ENCODE measurements around the gene TNNT3. TPM values are rescaled to one million over a fixed set of nuclear protein-coding genes. Genes with fewer than 3 reads are reported as not detected.
"Not testable (repeated sequence)": the region's sequence is repeated elsewhere in the genome, so short reads cannot be mapped to it uniquely, and the experiment has no call there.

The TNNT3 gene
- 17.7 TPM in 1 of 2 replicates, not detected in the other for total RNA-seq (2012; rRNA removed)

DNA sequence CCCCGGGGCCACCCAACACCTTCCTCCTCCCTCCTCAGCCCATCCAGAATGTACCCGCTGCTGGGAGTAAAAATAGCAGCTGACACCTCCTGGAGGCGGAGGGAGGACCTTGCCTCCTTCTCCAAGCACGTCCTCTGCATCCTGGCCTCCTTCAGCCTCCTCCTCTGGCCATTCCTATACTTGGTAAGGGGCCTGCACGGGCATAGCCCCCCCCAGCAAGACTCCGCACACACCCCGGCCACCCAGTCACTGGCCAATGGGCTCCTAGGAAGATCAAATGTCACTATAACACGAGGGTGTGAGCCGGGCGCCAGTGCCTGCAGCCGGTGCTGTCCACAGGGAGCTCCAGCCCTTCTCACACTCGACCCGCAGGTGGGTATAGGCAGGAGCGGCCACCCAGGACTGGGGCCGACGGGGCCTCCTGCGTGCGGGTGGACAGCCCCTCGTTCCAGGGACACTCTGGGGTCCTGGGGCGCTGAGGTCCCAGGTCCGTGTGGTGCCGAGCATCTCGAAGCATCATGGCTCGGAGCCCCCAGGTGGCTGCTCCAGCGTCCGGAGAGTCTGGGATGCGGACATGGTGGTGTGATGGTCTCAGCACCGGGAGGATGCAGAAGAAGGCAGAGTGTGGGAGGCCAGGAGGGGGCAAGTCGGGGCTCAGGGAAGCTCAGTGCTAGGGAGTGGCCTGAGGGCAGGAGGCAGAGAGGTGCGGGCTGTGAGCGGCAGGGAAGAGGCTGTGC is at the start of gene TNNT3:
Gene TNNT3, plus strand, starts transcription at position 313 of the 737 bp plus-strand sequence. CDS start 3,172 bp downstream, outside the sequence.
- Histone ChIP-seq H3K9ac (ENCODE audit: low read depth, low read length) (no peak within 1 kb of the TSS), H3K4me2 (ENCODE audit: low read length) (no peak within 1 kb of the TSS), H3K4me1 (ENCODE audit: control insufficient read depth, insufficient read depth, low read length) (peaks cover 28% of the 10 kb centered on the region), H3K9me3 (replicated peaks; ENCODE audit: low read length) (no peaks in the 10 kb centered on the region), H3K4me3 (ENCODE audit: low read length) (no peak within 1 kb of the TSS), H3K27me3 (ENCODE audit: control insufficient read depth, insufficient read depth, low read length) (no peaks in the 10 kb centered on the region), H3K36me3 (ENCODE audit: insufficient read depth, low read length) (no peaks in the 10 kb centered on the region)

DNA sequence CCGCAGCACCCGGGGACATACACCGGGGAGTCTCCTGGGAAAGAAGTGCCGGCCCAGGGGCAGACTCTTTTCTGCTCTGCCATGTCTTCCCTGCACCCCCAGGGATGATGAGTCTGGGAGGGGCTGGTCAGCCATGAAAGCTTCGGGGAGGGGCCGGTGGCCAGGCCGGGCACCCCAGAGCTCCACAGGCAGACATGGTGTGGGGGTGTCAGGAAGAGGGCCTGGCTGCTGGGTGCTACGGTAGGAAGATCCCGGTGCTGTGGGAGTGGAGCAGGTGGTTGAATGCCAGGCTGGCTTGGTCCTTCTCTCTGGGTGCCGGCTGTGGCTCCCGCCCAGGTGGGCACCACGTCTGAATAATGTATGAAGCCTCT is 49.2 kb upstream of the TNNT3 start:
- Histone ChIP-seq H3K4me1 (ENCODE audit: control insufficient read depth, insufficient read depth, low read length) (peaks cover 61% of the 10 kb centered on the region), H3K9me3 (replicated peaks; ENCODE audit: low read length) (no peaks in the 10 kb centered on the region), H3K27me3 (ENCODE audit: control insufficient read depth, insufficient read depth, low read length) (no peaks in the 10 kb centered on the region), H3K9ac (ENCODE audit: low read depth, low read length) (peak overlapping the region; percentile 88), H3K36me3 (ENCODE audit: insufficient read depth, low read length) (peaks cover 2% of the 10 kb centered on the region), H3K4me2 (ENCODE audit: low read length) (peak overlapping the region; percentile 89), H3K4me3 (ENCODE audit: low read length) (peak overlapping the region; percentile 94)

DNA sequence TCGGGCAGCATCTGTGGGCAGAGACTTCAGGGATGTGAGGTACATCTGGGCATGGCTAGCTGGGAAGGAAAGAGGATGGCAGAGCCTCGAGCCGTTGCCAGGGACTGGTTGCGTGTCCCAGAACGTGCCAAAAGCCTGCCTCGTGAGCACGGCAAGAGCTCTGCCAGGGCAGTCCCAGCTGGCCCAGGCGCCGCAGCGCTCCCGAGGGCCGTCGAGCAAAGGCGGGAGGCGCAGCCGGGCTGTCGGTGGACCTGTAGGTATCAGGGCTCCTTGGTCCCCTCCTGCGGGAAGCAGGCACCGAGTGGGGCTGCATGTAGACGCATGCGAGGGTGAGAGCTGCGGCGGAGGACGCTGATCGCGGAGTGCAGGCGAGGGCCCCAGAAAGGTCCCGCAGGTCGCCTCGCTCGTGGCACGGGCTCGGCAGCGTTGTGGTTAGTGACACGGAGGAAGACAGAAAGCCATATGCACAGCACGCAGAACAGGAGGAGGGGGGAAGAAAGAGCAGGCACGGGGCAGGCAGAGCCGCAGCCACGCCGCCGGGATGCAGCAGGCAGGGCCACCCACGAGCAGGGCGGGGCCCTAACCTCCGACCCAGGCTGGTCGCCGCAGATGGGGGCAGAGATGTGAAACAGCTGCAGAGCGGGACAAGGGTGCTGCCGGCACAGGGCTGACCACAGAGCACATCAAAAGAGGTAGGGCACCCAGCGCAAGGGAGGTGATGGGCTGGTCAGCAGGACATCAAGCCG is 48.6 kb upstream of the TNNT3 start:
- peaks cover 5% of the 10 kb centered on the region for H3K36me3 ChIP-seq (ENCODE audit: insufficient read depth, low read length)
- H3K4me1 ChIP-seq (ENCODE audit: control insufficient read depth, insufficient read depth, low read length) = peaks cover 61% of the 10 kb centered on the region
- H3K4me2 ChIP-seq (ENCODE audit: low read length) = peak overlapping the region; percentile 89

DNA sequence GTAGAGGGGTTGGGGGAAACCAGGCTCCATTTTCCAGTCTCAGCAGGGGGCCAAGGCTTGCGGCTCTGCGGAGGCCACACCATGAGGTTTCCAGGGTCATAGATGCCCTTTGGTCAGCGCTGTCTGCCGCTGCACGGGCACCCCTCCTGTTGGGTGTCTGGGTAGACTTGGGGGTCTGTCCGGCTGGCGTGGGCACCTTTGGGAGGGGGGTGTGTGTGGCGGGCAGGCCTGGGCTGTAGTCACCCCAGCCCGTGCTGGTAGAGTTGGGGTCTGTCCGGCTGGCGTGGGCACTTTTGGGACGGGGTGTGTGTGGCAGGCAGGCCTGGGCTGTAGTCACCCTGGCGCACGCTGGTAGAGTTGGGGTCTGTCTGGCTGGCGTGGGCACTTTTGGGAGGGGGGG is 48.0 kb upstream of the TNNT3 start:
- Histone ChIP-seq H3K4me2 (ENCODE audit: low read length) (peak overlapping the region; percentile 89), H3K4me3 (ENCODE audit: low read length) (peak overlapping the region; percentile 94), H3K27me3 (ENCODE audit: control insufficient read depth, insufficient read depth, low read length) (no peaks in the 10 kb centered on the region), H3K9ac (ENCODE audit: low read depth, low read length) (peak overlapping the region; percentile 88), H3K4me1 (ENCODE audit: control insufficient read depth, insufficient read depth, low read length) (peaks cover 63% of the 10 kb centered on the region), H3K36me3 (ENCODE audit: insufficient read depth, low read length) (peaks cover 5% of the 10 kb centered on the region), H3K9me3 (replicated peaks; ENCODE audit: low read length) (no peaks in the 10 kb centered on the region)

More for the DNA sequence above, 48.6 kb upstream of the TNNT3 start:
- H3K9me3 ChIP-seq (replicated peaks; ENCODE audit: low read length) = no peaks in the 10 kb centered on the region
- H3K9ac ChIP-seq (ENCODE audit: low read depth, low read length) = peak overlapping the region; percentile 88
- H3K4me3 ChIP-seq (ENCODE audit: low read length) = peak overlapping the region; percentile 94
- H3K27me3 ChIP-seq (ENCODE audit: control insufficient read depth, insufficient read depth, low read length) = no peaks in the 10 kb centered on the region

DNA sequence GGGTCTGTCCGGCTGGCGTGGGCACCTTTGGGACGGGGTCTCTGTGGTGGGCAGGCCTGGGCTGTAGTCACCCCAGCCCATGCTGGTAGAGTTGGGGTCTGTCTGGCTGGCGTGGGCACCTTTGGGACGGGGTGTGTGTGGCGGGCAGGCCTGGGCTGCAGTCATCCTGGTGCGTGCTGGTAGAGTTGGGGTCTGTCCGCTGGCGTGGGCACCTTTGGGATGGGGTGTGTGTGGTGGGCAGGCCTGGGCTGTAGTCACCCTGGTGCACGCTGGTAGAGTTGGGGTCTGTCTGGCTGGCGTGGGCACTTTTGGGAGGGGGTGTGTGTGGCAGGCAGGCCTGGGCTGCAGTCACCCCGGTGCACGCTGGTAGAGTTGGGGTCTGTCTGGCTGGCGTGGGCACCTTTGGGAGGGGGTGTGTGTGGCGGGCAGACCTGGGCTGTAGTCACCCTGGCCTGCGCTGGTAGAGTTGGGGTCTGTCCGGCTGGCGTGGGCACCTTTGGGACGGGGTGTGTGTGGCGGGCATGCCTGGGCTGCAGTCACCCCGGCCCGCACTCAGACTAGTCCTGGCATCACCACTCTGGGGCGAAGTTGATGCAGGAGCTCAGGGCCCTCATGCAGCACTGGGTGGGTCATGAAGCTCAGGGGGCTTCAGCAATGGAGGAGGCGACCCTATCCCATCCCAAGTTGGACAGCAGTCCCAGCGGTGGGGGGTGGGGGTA is 47.1 kb upstream of the TNNT3 start:
- Histone ChIP-seq H3K4me1 (ENCODE audit: control insufficient read depth, insufficient read depth, low read length) (peaks cover 63% of the 10 kb centered on the region), H3K4me3 (ENCODE audit: low read length) (peak overlapping the region; percentile 94), H3K36me3 (ENCODE audit: insufficient read depth, low read length) (peaks cover 5% of the 10 kb centered on the region), H3K9ac (ENCODE audit: low read depth, low read length) (peak overlapping the region; percentile 88), H3K27me3 (ENCODE audit: control insufficient read depth, insufficient read depth, low read length) (no peaks in the 10 kb centered on the region), H3K9me3 (replicated peaks; ENCODE audit: low read length) (no peaks in the 10 kb centered on the region), H3K4me2 (ENCODE audit: low read length) (peak overlapping the region; percentile 89)

DNA sequence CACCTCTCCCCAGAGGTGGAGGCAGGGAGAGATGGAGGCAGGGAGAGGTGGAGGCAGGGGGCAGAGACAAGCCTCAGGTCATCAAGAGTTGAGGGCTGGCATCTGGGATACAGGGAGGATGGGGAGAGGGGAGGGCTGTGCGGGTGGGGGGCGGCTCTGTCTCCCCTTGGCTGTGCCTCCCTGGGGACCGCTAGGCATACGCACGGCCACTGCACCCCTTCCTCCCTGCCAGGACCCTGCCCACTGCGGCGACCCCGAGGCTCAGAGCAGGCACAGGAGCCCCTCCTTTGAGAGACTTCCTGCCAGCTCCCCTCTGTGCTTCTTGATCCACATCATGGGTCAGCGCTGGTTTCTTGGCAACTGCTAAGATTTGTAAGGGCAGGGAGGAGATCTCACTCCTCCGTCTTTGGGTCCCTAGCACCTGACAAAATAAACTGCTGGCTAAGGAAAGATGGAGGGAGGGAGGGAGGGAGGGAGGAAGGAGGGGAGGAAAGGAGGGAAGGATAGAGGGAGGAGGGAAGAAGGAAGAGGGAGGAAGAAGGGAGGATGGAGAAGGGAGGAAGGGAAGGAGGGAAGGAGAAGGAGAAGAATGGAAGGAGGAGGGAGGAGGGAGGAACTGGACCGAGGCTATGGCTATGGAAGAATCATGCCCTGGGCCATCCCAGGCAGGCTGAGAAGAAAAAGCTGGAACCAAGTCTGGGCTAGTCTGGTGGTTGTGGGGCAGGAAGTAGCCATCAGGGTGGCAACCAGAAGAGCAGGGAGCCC is 46.3 kb upstream of the TNNT3 start:
- Histone ChIP-seq H3K36me3 (ENCODE audit: insufficient read depth, low read length) (peaks cover 5% of the 10 kb centered on the region), H3K4me2 (ENCODE audit: low read length) (peak overlapping the region; percentile 89), H3K4me3 (ENCODE audit: low read length) (peak overlapping the region; percentile 94), H3K27me3 (ENCODE audit: control insufficient read depth, insufficient read depth, low read length) (no peaks in the 10 kb centered on the region), H3K9ac (ENCODE audit: low read depth, low read length) (peak overlapping the region; percentile 88), H3K9me3 (replicated peaks; ENCODE audit: low read length) (no peaks in the 10 kb centered on the region), H3K4me1 (ENCODE audit: control insufficient read depth, insufficient read depth, low read length) (peaks cover 64% of the 10 kb centered on the region)

DNA sequence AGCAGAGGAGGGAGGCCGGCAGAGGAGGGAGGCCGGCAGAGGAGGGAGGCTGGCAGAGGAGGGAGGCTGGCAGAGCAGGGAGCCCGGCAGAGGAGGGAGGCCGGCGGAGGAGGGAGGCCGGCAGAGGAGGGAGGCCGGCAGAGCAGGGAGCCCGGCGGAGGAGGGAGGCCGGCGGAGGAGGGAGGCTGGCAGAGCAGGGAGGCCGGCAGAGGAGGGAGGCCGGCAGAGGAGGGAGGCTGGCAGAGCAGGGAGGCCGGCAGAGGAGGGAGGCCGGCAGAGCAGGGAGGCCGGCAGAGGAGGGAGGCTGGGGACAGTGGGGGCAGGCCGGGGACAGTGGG is 45.7 kb upstream of the TNNT3 start:
- Histone ChIP-seq H3K4me2 (ENCODE audit: low read length) (peak overlapping the region; percentile 89), H3K9ac (ENCODE audit: low read depth, low read length) (peak overlapping the region; percentile 88), H3K4me1 (ENCODE audit: control insufficient read depth, insufficient read depth, low read length) (peaks cover 64% of the 10 kb centered on the region), H3K4me3 (ENCODE audit: low read length) (peak overlapping the region; percentile 94)
- H3K27me3 ChIP-seq (ENCODE audit: control insufficient read depth, insufficient read depth, low read length); H3K36me3 ChIP-seq (ENCODE audit: insufficient read depth, low read length); H3K9me3 ChIP-seq (replicated peaks; ENCODE audit: low read length): not testable (repeated sequence)

DNA sequence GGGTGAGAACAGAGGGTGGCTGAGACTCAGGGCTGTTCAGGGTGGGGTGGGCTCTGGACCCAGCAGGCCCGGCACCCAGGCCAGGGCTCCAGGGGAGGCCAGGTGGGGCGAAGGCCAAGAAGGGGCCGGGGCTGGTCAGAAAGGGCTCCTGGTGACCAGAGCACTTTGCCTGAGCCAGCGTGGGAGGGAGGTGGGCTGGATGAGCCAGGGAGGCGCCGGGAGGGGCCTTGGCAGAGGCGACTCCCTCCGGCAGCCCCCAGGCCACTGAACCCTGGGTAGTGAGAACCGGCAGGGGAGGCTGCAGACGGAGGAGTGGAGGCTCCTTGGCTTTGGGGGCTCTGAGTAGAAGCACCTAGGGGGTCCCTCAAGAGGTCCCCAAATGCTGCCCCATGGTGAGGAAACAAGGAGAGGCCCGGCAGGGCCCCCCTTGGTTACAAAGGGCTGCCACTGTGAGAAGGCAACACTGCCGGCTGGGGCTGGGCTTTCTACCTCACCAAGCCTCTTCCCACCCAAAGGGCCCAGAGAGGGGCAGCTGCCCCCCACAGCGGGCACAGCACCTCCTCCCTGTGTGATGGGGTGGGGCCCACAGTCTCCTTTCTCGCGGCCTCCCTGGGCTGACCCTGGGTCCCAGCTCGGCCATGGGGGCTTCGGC is 44.9 kb upstream of the TNNT3 start:
- Histone ChIP-seq H3K9ac (ENCODE audit: low read depth, low read length) (peak overlapping the region; percentile 62), H3K4me2 (ENCODE audit: low read length) (peak overlapping the region; percentile 79), H3K4me1 (ENCODE audit: control insufficient read depth, insufficient read depth, low read length) (peaks cover 64% of the 10 kb centered on the region), H3K4me3 (ENCODE audit: low read length) (peak overlapping the region; percentile 59)
- H3K36me3 ChIP-seq (ENCODE audit: insufficient read depth, low read length); H3K27me3 ChIP-seq (ENCODE audit: control insufficient read depth, insufficient read depth, low read length); H3K9me3 ChIP-seq (replicated peaks; ENCODE audit: low read length): not testable (repeated sequence)

DNA sequence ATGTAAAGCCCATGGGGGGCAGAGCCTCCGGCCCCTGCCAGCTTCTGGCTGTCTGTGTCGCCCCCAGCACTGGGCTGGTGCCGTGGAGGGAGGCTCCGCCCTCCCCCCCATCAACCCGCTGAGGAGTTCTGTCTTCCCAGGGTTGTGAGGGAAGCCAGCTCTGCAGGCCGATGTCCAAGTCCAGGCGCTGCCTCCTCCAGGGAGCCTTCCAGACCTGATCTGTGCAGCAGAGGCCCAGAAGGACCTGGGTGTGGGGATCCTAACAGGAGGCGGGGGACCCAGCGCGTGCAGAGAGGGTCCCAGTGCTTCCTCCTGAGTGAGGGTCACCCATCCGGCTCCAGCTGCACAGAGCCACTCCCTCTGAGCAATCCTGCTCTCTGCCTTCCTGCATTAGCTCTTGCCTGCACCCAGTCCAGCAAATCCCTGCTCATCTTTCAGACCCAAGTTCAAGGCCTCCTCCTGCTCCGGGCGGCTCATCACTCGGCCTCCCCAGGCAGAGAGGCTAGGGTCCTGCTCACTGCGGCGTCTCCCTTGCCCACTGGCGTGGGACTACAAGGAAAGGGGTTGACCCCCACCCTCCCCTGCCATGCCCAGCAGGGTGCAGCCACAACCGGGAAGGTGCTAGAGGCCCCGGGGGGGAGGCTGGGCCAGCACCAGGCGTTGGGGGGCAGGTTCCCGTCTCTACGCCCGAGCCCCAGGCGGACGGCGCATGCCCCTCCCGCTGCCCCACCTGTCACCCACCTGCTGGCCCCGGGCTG is 44.2 kb upstream of the TNNT3 start:
- peaks cover 68% of the 10 kb centered on the region for H3K4me1 ChIP-seq (ENCODE audit: control insufficient read depth, insufficient read depth, low read length)
- H3K9ac ChIP-seq (ENCODE audit: low read depth, low read length) = peak overlapping the region; percentile 62
- no peaks in the 10 kb centered on the region for H3K9me3 ChIP-seq (replicated peaks; ENCODE audit: low read length)
- peak overlapping the region; percentile 79 for H3K4me2 ChIP-seq (ENCODE audit: low read length)
- peak overlapping the region; percentile 59 for H3K4me3 ChIP-seq (ENCODE audit: low read length)
- H3K36me3 ChIP-seq (ENCODE audit: insufficient read depth, low read length) = peaks cover 14% of the 10 kb centered on the region
- H3K27me3 ChIP-seq (ENCODE audit: control insufficient read depth, insufficient read depth, low read length) = no peaks in the 10 kb centered on the region

DNA sequence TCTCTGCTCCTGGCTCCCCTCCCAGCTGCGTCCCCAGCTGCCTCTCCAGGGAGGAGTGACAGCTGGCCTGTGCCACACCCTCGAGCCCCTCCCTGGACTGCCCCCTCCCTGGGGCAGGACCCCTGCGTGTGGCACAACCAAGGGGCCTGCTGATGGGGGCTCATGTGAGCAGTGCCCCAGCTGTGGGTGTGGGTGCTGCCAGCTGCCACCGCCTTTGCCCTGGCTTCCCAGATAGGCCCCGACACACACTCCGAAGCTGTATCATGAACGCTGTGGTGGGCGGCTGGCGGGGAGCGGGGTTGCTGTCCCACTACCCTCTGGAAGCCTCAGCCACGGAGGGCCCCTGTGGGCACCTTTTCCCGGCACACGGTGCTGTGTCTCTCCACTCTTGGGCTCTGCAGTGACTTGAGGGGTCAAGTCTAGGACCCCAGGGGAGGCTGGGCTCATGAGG is 43.6 kb upstream of the TNNT3 start:
- Histone ChIP-seq H3K4me3 (ENCODE audit: low read length) (peak overlapping the region; percentile 59), H3K9ac (ENCODE audit: low read depth, low read length) (peak overlapping the region; percentile 62), H3K4me1 (ENCODE audit: control insufficient read depth, insufficient read depth, low read length) (peaks cover 68% of the 10 kb centered on the region), H3K36me3 (ENCODE audit: insufficient read depth, low read length) (peaks cover 18% of the 10 kb centered on the region), H3K4me2 (ENCODE audit: low read length) (peak overlapping the region; percentile 79)
- H3K27me3 ChIP-seq (ENCODE audit: control insufficient read depth, insufficient read depth, low read length); H3K9me3 ChIP-seq (replicated peaks; ENCODE audit: low read length): not testable (repeated sequence)

Measured in skeletal muscle satellite cell (primary cell).